Sigmoid colon (tissue), 7 donors: ENCODE results near the gene DMRTB1. TPM values are rescaled to one million over a fixed set of nuclear protein-coding genes. Genes with fewer than 3 reads are reported as not detected.

ENCODE experiments used
- DNase-seq: peaks from one replicate; pipeline ENCODE4 v3.0.0-alpha.2; 2019
- H3K27ac ChIP-seq, 4 donors: fragments of 200-600 bp; sonication (generic); one replicate each; pipeline ENCODE4 v1.5.1; 2016 to 2019; ENCODE audit warnings: mild to moderate bottlenecking in 1 of 4
- H3K27me3 ChIP-seq, 3 donors: fragments of 200-600 bp; sonication (generic); one replicate each; pipeline ENCODE4 v1.5.1; 2019; ENCODE audit warnings: mild to moderate bottlenecking in 1 of 3
- H3K36me3 ChIP-seq, 4 donors: fragments of 200-600 bp; sonication (generic); one replicate each; pipeline ENCODE4 v1.5.1; 2016 to 2019
- H3K4me1 ChIP-seq, 4 donors: fragments of 200-600 bp; sonication (generic); one replicate each; pipeline ENCODE4 v1.5.1; 2017 to 2019
- H3K4me3 ChIP-seq, 4 donors: fragments of 200-600 bp; sonication (generic); one replicate each; pipeline ENCODE4 v1.5.1; 2017 to 2019; ENCODE audit warnings: mild to moderate bottlenecking in 2 of 4, moderate library complexity in 1 of 4
- H3K9me3 ChIP-seq, 4 donors: fragments of 200-600 bp in 3 of 4; sonication (generic) in 3 of 4; one replicate each; pipeline versions ENCODE4 v1.5.1 to v1.6.1; 2013 to 2019
- EP300 ChIP-seq, 4 donors: sonication (generic); formaldehyde crosslinking; IDR thresholded peaks; one replicate each; pipeline ENCODE4 v1.6.1; 2017; ENCODE audit warnings: antibody characterized with exemption in 4 of 4
- POLR2A ChIP-seq, 2 donors: fragments of 450-650 bp; IDR thresholded peaks; one replicate each; pipeline ENCODE4 v1.6.1; 2016; ENCODE audit warnings: antibody characterized with exemption in 2 of 2, mild to moderate bottlenecking in 2 of 2, moderate library complexity in 2 of 2
- POLR2AphosphoS5 ChIP-seq, 4 donors: sonication (generic); formaldehyde crosslinking; IDR thresholded peaks; one replicate each; pipeline ENCODE4 v1.6.1; 2017; ENCODE audit warnings: antibody characterized with exemption in 4 of 4
- WGBS, 2 donors: extraction: QIAGEN DNeasy Blood & Tissue Kit; methylation state at CpG; one replicate each; pipeline ENCODE4 v1.1.7; 2013; 5-methylcytosine and 5-hydroxymethylcytosine counted together
- intact Hi-C: fragments of 100-400 bp; cut with DNase I; formaldehyde crosslinking; loops from one replicate; pipeline ENCODE4 v1.15.1; 2023
- polyA plus RNA-seq, 3 donors: library from polyadenylated mRNA; stranded (reverse); fragments of 200-250 nt; gene quantifications; one replicate each; pipeline ENCODE4 v1.2.3, GENCODE V29; 2013
- total RNA-seq, 4 donors: library from RNA; depleted of rRNA; stranded (reverse); fragments of >200 nt; gene quantifications; one replicate each; pipeline ENCODE4 v1.1.0, GENCODE V29; 2016
- TF ChIP-seq, protein P1 (sequence below), 4 experiments: fragments of 450-650 bp in 3 of 4; fragments of 200-600 bp in 1 of 4; IDR thresholded peaks; one replicate each; pipeline ENCODE4 v1.5.1; 2016 to 2019; ENCODE audit warnings: antibody characterized with exemption in 4 of 4, mild to moderate bottlenecking in 3 of 4, moderate library complexity in 2 of 4
- donor health status: healthy with polysubstance abuse.
- donor health status: Bipolar disorder and iron deficiency.
- donor health status: healthy.

The DMRTB1 gene
- total and polyA plus RNA-seq, 7 donors: not detected

DNA sequence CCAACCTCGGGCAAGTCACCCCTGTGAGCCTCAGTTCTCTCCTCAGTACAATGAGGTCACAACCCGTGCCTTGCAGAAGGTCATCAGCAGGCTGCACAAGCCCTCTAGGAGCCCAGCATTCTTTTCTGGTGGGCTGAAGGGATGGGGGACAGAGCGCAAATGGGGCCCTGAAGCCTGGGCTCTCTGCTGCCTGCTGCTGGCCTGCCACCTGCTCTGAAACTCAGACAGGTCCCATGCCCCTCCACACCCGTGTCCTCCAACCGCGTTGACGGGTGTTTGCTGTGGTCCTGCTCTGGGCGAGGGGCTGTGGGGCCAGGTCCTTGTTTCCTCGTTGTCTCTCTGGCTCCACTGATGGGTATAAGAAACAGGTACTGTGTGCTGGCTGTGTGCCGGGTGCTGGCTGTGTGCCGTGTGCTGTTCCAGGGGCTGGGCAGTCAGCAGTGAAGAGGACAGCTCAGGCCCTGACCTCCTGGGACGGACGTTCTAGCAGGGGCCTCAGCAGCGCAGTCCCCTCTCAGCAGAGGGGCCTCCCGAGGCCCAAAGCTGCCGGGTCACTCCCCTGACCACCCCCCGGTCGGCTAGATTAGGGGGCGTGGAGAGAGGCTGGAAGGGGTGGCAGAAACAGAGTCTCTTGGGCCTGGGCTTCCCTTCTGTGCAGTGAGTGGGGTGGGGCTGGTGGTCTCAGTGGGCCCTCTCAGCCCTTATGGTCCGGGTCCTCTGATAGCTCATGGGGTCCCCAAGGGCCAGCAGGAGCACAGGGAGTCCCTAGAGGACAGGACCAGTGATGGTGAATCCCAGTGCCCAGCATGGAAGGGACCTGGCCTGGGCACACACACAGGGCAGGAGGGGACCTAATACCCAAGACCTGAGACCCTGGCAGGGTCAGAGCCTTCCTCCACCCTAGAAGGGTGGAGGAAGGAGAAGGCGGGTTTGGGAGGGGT is 42.1 kb downstream of the DMRTB1 start:
- intact Hi-C loops: no loop called here
- Histone ChIP-seq H3K36me3 (no peaks in the 10 kb centered on the region), H3K27ac (peak overlapping the region in 2 of 4 donors; percentile 66 to 68), H3K9me3 (no peaks in the 10 kb centered on the region), H3K4me3 (no peak overlapping the region), H3K27me3 (peaks cover 0 to 4% (median 0%) of the 10 kb centered on the region in 3 donors), H3K4me1 (peaks cover 3 to 35% (median 24%) of the 10 kb centered on the region in 4 donors)
- 45 to 71% methylated on average over 21 of the region's 21 CpGs for WGBS, 2 donors
- no peak for DNase-seq
- TF ChIP-seq, protein P1, sequence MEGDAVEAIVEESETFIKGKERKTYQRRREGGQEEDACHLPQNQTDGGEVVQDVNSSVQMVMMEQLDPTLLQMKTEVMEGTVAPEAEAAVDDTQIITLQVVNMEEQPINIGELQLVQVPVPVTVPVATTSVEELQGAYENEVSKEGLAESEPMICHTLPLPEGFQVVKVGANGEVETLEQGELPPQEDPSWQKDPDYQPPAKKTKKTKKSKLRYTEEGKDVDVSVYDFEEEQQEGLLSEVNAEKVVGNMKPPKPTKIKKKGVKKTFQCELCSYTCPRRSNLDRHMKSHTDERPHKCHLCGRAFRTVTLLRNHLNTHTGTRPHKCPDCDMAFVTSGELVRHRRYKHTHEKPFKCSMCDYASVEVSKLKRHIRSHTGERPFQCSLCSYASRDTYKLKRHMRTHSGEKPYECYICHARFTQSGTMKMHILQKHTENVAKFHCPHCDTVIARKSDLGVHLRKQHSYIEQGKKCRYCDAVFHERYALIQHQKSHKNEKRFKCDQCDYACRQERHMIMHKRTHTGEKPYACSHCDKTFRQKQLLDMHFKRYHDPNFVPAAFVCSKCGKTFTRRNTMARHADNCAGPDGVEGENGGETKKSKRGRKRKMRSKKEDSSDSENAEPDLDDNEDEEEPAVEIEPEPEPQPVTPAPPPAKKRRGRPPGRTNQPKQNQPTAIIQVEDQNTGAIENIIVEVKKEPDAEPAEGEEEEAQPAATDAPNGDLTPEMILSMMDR (IDR thresholded peaks at IDR 0.05): no peak
- TF ChIP-seq POLR2A (IDR thresholded peaks at IDR 0.05): no peak
- TF ChIP-seq EP300 (IDR thresholded peaks at IDR 0.05): no peak
- TF ChIP-seq POLR2AphosphoS5 (IDR thresholded peaks at IDR 0.05): no peak

DNA sequence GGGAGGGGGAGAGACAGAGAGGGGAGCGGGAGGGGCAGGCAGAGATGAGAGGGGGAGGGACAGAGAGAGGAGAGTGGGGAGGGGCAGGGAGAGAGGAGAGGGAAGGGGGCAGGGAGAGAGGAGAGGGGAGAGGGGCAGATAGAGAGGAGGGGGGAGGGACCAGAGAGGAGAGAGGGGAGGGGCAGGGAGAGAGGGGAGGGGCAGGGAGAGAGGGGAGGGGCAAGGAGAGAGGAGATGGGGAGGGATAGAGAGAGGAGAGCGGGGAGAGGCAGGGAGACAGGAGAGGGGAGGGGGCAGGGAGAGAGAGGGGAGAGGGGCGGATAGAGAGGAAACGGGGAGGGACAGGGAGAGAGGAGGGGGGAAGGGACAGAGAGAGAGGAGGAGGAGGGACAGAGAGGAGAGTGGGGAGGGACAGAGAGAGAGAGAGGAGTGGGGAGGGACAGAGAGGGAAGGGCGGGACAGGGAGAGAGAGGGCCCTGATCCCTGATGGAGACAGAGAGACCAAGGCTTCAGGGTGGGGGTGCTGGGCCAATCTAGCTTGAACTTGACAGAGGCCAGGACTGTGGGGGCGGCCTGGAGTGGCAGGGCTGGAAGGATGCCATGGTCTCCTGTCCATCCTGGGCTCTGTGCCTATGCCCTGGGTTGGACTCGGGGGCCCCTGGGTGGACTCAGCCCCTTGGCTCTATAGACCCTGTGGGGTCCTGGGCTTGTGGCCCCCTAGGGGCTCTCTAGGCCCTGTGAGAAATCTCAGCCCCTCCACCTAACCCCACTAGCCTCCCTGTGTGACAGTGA is 43.6 kb downstream of the DMRTB1 start:
- H3K36me3 ChIP-seq: no peaks in the 10 kb centered on the region
- H3K4me3 ChIP-seq: no peak overlapping the region
- TF ChIP-seq EP300 (IDR thresholded peaks at IDR 0.05) (no peak), POLR2AphosphoS5 (IDR thresholded peaks at IDR 0.05) (no peak), POLR2A (IDR thresholded peaks at IDR 0.05) (no peak)
- TF ChIP-seq, protein P1 (IDR thresholded peaks at IDR 0.05): no peak
- peaks cover 0 to 4% (median 0%) of the 10 kb centered on the region in 3 donors for H3K27me3 ChIP-seq
- H3K27ac ChIP-seq: no peak overlapping the region
- WGBS, 2 donors: 45 to 71% methylated on average over 7 of the region's 7 CpGs
- DNase-seq: no peak
- no peaks in the 10 kb centered on the region for H3K9me3 ChIP-seq
- peaks cover 3 to 35% (median 24%) of the 10 kb centered on the region in 4 donors for H3K4me1 ChIP-seq
- intact Hi-C loops: no loop called here

DNA sequence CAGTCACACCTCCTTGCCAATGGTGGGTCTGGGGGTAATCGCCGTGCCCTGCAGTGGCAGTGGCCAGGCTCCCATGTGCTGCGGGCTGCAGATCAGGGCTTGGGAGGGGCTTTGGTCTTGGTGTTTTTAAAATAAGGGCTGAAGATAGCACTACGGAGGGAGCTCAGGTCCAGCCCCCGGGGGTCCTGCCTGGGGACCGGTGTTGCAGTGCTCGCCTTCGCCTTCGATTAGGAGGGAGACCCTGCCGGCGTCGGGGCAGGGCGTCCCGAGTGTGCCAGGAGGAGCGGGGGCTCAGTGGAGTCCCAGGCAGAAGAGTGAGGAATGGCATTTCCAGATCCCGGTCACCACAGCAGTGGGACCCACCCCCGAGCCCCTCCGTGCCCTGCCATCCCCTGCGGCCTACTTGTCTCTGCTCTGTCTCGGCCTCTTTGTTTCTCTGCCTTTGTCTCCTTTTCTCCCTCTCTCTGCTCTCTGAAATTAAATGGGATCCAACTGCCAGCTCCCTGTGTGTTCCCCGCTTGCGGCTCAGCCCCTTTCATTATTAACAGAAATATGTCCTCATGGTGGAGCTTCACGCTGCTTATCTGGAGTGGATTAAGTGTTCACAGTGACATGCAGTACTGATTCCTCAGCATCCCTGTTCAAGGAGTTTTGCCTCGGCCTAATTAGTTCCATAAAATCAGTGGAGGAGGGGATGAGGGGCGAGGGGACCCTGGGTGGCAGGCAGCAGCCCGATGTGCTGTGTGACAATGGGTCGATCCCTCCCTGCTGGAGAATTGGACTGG is 44.4 kb downstream of the DMRTB1 start:
- DNase-seq: no peak
- Histone ChIP-seq H3K4me3 (no peak overlapping the region), H3K4me1 (peaks cover 3 to 32% (median 24%) of the 10 kb centered on the region in 4 donors), H3K36me3 (no peaks in the 10 kb centered on the region), H3K9me3 (no peaks in the 10 kb centered on the region), H3K27ac (no peak overlapping the region), H3K27me3 (peaks cover 0 to 4% (median 0%) of the 10 kb centered on the region in 3 donors)
- TF ChIP-seq POLR2A (IDR thresholded peaks at IDR 0.05): no peak
- TF ChIP-seq, protein P1 (IDR thresholded peaks at IDR 0.05): no peak
- TF ChIP-seq EP300 (IDR thresholded peaks at IDR 0.05): no peak
- no peak for TF ChIP-seq POLR2AphosphoS5 (IDR thresholded peaks at IDR 0.05)
- intact Hi-C loops: no loop called here
- 85 to 88% methylated on average over 27 of the region's 27 CpGs for WGBS, 2 donors

DNA sequence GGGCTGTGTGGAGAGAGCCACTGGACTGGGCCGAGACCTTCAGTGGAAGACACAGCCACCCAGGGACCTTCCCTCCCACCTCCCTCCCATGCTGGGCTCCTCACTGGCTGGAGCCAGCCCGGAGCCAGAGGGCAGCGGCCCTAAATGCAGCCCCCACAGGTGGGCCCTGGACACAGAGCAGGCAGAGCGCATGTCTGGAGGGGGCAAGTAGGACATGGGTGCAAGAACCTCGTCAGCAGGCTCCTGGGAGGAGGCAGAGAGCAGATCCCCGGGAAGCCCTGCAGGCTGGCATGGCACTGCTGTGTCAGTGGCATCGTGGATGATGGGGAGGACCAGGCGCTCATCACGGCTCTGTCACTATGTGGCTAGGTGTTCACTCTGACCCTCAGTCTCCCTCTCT is 45.7 kb downstream of the DMRTB1 start:
- TF ChIP-seq POLR2AphosphoS5 (IDR thresholded peaks at IDR 0.05) (no peak), EP300 (IDR thresholded peaks at IDR 0.05) (no peak), POLR2A (IDR thresholded peaks at IDR 0.05) (no peak)
- TF ChIP-seq, protein P1 (IDR thresholded peaks at IDR 0.05): no peak
- Histone ChIP-seq H3K36me3 (no peaks in the 10 kb centered on the region), H3K27me3 (peaks cover 0 to 4% (median 0%) of the 10 kb centered on the region in 3 donors), H3K4me3 (no peak overlapping the region), H3K9me3 (no peaks in the 10 kb centered on the region), H3K4me1 (peaks cover 3 to 21% (median 18%) of the 10 kb centered on the region in 4 donors), H3K27ac (no peak overlapping the region)
- intact Hi-C loops: no loop called here
- 83 to 87% methylated on average over 9 of the region's 9 CpGs for WGBS, 2 donors
- no peak for DNase-seq
